Measurements from ENCODE around the gene PLA2G15. TPM values are rescaled to one million over a fixed set of nuclear protein-coding genes. Genes with fewer than 3 reads are reported as not detected.

PLA2G15 gene, protein sequence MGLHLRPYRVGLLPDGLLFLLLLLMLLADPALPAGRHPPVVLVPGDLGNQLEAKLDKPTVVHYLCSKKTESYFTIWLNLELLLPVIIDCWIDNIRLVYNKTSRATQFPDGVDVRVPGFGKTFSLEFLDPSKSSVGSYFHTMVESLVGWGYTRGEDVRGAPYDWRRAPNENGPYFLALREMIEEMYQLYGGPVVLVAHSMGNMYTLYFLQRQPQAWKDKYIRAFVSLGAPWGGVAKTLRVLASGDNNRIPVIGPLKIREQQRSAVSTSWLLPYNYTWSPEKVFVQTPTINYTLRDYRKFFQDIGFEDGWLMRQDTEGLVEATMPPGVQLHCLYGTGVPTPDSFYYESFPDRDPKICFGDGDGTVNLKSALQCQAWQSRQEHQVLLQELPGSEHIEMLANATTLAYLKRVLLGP
- 6.6 TPM for polyA plus RNA-seq (2012; ENCODE audit: insufficient read depth, insufficient read length)

DNA sequence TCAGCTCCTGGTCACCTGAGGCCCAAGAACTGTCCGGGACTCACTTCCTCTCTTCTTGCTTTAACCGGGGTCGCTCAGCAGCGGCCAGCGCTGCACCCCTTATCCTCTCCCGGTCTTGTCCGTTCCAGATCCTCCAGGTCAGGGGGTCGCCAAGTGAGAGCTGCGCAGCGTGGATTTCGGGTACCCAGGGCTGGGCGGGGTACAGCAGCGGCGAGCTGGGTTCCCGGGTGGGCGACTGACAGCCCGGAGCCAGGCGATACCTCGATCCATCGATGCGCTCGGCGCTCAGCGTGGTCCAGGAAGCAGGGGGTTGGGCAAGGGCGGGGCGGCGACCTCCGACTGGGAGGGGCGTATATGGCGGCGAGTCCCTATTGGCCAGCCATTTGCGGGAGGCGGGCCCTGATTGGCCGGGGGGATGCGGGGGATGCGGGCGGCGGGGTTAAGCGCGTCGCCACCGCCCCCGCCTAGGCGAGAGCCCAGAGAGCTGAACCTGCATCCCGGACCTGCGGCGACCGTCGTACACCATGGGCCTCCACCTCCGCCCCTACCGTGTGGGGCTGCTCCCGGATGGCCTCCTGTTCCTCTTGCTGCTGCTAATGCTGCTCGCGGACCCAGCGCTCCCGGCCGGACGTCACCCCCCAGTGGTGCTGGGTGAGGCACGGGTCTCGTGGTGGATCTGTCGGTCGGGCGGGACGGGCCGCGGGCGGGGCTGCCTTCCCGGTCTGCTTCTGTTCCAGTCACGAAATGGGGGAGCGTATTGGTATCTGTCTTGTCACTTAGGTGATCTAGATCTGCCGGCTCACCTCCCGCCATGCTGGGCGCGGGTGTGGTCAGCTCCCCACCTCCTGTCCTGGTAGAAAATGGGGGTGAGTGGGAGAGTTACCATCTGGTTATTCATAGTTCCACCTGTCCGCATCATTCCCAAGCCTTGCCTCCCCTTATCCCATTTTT is at the start of gene PLA2G15:
TSS of gene PLA2G15 (plus strand) at position 471 of the 951 bp plus-strand sequence. CDS start at position 525, 54 bp downstream.
- DNase-seq (ENCODE audit: low read depth, low spot score) = peak; percentile 90

DNA sequence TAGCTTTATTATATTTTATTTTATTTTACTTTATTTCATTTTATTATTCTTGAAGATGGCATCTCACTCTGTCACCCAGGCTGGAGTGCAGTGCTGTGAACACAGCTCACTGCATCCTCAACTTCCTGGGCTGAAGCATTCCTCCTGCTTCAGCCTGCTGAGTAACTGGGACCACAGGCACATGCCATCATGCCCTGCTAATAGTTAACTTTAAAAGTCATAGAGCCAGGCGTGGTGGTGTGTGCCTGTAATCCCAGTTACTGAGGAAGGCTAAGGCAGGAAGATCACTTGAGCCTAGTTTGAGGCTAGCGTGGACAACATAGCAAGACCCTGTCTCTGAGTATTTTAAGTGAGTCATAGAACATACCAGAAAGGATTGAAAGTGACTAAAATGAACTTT is 47.9 kb upstream of the PLA2G15 start:
- no peak for DNase-seq (ENCODE audit: low read depth, low spot score)
- no peak overlapping the region for H3K4me3 ChIP-seq (ENCODE audit: low read length)

More for the DNA sequence above, at the start of gene PLA2G15:
- peak within 1 kb of the TSS; percentile 89 for H3K4me3 ChIP-seq (ENCODE audit: low read length)

DNA sequence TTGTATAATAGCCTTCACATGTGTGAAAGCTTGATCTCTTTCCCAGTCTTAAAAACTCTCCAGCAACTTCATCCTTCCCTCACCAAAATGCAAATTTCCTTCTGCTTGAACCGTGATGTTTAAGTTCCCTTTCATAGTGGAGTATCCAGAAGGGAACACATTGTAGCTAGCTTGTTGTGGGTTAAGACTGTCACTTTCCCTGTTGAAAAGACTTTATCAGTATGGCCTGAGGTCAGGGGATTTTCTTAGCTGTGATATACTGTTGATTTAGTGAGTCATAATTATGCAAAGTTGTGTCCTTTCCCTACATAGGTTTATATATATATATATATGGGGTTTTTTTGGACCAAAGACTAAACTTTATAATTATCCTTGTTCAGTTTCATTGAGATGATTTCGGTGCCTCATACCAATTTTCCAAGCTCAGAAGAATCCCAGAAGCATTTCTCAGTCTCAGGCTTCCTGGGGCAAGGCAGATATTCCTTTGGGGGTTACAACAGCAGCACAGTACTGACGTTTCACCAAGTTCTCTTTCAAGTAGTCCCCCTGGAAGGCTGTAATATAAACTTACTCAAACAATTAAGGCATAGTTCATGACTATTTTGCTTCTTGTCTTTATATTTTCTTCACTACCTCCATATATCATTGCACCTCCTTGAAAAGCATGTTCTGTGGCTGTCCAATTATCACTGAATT is 44.9 kb upstream of the PLA2G15 start:
- no peak overlapping the region for H3K4me3 ChIP-seq (ENCODE audit: low read length)
- no peak for DNase-seq (ENCODE audit: low read depth, low spot score)

DNA sequence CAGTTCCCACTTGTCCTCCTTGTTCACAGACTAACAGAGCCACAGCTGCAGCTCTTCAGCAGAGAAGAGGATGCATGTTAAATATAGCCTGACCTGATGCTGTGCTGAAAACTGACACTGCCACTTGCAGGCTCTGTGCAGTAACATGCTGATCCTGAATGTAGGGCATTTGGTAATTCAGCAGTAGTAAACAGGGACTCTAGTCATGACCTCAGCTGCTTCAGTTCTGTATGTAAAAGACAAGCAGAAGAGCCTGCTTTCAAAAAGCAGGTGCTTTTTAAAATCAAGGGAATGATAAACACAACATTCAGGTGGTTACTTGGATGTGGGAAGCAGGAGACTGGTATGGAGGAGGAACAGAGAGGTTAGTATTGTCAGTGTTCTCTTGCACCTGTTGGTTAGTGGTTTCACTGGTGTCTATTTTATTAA is 43.1 kb upstream of the PLA2G15 start:
- H3K4me3 ChIP-seq (ENCODE audit: low read length) = no peak overlapping the region
- peak; percentile 83 for DNase-seq (ENCODE audit: low read depth, low spot score)

DNA sequence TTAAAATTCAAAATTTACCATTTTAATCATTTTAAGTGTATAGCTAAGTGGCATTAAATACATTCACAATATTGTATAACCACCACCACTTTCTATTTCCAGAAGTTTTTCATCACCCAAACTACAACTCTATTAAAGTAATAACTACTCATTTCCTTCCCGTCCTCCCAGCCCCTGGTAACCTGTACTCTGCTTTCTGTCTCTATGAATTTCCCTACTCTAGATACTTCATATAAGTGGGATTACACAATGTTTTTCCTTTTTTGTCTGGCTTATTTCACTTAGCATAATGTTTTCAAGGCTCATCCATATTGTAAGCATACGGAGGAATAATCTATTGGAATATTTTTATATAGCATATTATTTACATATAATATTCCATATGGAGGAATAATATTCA is 38.9 kb upstream of the PLA2G15 start:
- no peak overlapping the region for H3K4me3 ChIP-seq (ENCODE audit: low read length)
- DNase-seq (ENCODE audit: low read depth, low spot score) = no peak

- H3K4me3 ChIP-seq (ENCODE audit: low read length) = no peak overlapping the region
- no peak for DNase-seq (ENCODE audit: low read depth, low spot score)
Observed at GRCh38 chr16:68214726-68215125, 30.4 kb upstream of the PLA2G15 start.

DNA sequence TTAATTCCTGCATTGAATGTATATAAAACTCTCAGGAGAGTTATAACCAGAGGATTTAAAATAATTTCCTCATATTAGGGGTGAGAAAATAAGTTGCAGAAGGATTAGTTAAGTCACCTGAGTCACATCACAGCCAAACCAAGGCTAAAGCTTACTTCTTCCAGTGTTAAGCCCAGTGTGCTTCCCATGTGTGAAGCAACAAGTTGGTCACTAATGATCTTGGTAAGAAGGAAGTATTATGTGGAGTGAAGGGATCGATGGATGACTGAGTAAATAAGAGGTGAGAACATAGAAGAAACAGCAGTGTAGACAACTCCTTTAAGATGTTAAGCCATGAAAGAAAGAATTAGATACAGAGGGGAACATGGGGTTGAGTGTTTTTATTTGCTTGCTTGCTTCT is 29.9 kb upstream of the PLA2G15 start:
- no peak for DNase-seq (ENCODE audit: low read depth, low spot score)
- H3K4me3 ChIP-seq (ENCODE audit: low read length) = no peak overlapping the region

GRCh38 chr16:68216240-68216639 is 28.9 kb upstream of the PLA2G15 start:
- no peak overlapping the region for H3K4me3 ChIP-seq (ENCODE audit: low read length)
- DNase-seq (ENCODE audit: low read depth, low spot score) = no peak

DNA sequence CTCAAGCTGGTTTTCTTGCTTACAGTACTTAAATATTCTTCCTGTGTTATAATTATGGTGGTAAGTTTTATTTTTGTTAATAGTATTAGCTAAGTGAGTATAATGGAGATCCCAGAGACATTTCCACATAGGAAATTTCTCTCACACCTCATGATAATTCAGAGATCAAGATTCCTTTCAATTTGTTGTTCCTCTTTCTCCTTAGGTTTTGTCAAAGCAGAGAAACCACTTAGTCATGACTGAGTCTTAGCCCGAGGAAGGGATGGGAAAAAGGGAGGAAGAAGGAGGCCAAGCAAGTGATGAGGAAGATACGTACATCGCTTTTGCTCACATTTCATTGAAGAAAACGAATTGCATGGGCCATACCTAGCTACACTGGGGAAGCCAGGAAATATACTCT is 27.7 kb upstream of the PLA2G15 start:
- no peak for DNase-seq (ENCODE audit: low read depth, low spot score)

DNA sequence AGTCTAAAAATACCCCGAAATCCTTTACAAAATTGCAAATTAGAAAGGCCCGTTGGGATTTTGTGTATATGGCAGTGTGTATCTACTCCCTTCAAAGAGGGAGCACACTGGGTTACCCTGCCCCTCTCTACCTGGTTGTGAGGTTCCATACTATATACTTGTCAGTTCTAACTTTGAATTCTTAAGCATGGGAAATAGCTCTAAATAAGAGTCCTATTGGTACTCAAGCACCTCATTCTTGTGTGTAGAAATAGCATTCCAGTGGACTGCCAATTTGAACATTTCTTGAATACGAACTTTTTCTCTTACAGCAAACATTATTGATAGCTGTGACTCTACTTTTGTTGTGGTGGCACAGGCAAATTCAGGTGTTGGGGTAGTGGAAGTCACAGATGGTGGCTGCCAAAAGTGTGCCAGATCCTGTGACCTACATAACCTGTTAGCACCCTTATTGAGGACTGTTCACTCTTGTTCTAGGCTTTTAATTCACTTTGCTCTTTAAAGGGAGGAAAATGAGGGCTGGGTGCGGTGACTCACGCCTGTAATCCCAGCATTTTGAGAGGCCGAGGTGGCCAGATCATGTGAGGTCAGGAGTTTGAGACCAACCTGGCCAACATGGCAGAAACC is 25.3 kb upstream of the PLA2G15 start:
- H3K4me3 ChIP-seq (ENCODE audit: low read length) = no peak overlapping the region
- no peak for DNase-seq (ENCODE audit: low read depth, low spot score)

More for the DNA sequence above, 27.7 kb upstream of the PLA2G15 start:
- no peak overlapping the region for H3K4me3 ChIP-seq (ENCODE audit: low read length)

- no peak for DNase-seq (ENCODE audit: low read depth, low spot score)
- H3K4me3 ChIP-seq (ENCODE audit: low read length) = no peak overlapping the region
Observed at GRCh38 chr16:68223072-68223471, 22.1 kb upstream of the PLA2G15 start.

DNA sequence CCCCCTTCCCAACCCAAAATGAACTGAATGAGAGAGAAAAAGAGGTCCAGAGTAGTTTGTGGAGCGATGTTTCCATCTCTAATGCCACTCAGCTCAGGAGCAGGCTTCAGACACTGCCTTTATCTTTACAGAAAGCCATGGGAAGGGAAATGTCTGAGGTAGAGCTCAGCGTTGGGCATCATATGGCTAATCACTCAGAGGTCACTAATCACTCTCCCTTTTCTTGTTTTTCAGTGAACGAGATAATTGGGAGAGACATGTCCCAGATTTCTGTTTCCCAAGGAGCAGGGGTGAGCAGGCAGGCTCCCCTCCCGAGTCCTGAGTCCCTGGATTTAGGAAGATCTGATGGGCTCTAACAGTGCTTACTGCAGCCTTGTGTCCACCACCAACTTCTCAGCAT is 19.1 kb upstream of the PLA2G15 start:
- DNase-seq (ENCODE audit: low read depth, low spot score) = no peak
- no peak overlapping the region for H3K4me3 ChIP-seq (ENCODE audit: low read length)

GRCh38 chr16:68227183-68227793 is 17.9 kb upstream of the PLA2G15 start:
- DNase-seq (ENCODE audit: low read depth, low spot score) = peak; percentile 64
- H3K4me3 ChIP-seq (ENCODE audit: low read length) = no peak overlapping the region

- no peak overlapping the region for H3K4me3 ChIP-seq (ENCODE audit: low read length)
- DNase-seq (ENCODE audit: low read depth, low spot score) = no peak
Observed at GRCh38 chr16:68227850-68228553, 17.2 kb upstream of the PLA2G15 start.

DNA sequence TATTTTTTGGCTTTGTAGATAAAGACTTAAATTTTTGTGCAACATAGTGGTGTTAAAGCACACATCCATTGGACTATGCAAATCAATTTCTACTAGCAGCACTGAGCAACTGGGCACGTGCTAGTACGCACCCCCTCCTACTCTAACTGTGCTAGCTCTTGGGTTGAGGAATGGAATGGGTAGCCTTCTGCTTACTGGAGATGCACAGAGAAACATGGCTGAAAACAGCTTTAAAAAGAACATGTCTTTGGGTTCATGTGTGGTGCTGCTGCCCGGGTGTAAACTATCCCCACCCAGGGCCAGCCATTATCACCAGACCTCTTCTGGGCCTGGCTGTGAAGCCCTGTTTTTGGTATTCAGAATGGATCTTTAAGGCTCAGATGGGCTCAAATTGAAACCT is 16.5 kb upstream of the PLA2G15 start:
- DNase-seq (ENCODE audit: low read depth, low spot score) = no peak
- no peak overlapping the region for H3K4me3 ChIP-seq (ENCODE audit: low read length)

GRCh38 chr16:68229431-68230175 is 15.6 kb upstream of the PLA2G15 start:
- DNase-seq (ENCODE audit: low read depth, low spot score) = peak; percentile 55
- no peak overlapping the region for H3K4me3 ChIP-seq (ENCODE audit: low read length)

GRCh38 chr16:68230176-68230571 is 15.0 kb upstream of the PLA2G15 start:
- H3K4me3 ChIP-seq (ENCODE audit: low read length) = no peak overlapping the region
- no peak for DNase-seq (ENCODE audit: low read depth, low spot score)

Measured in Jurkat, Clone E6-1 (cell line).